ENCODE results near the gene CACHD1. TPM values are rescaled to one million over a fixed set of nuclear protein-coding genes. Genes with fewer than 3 reads are reported as not detected.

The CACHD1 gene
- total RNA-seq, 2 donors from 2014 or later: 5.3 to 6.7 TPM

DNA sequence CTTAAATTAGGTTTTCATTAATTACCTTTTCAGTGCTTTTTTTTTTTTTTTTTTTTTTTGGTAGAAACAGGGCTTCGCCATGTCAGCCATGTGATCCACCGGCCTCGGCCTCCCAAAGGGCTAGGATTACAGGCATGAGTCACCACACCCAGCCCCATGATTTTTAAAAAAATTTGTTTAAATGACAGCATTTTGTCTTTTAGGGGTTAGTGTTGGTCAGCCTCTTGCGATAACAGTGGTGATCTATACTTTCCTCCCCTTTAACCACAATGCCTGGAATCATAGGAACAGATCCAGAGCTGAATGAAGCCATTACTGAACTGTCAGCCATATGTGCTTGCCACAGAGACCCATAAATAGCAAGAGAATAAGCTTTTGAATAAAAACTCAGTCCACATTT is 73.9 kb downstream of the CACHD1 start:
- H3K27me3 ChIP-seq (replicated peaks; ENCODE audit: insufficient read depth): no peaks in the 10 kb centered on the region
- no peak overlapping the region for H3K4me3 ChIP-seq
- no peak overlapping the region for H3K27ac ChIP-seq
- ATAC-seq (ENCODE audit: insufficient number of reproducible peaks, low FRiP score, low read depth): no peak
- no peak for TF ChIP-seq CTCF (IDR thresholded peaks at IDR 0.05)
- no peaks in the 10 kb centered on the region for H3K9me3 ChIP-seq
- peaks cover 12 to 25% of the 10 kb centered on the region in 2 donors for H3K4me1 ChIP-seq (ENCODE audit: control insufficient read depth in 1 of 2, low read depth in 2 of 2)
- no peaks in the 10 kb centered on the region for H3K36me3 ChIP-seq
- no peak for DNase-seq (ENCODE audit: low spot score)

DNA sequence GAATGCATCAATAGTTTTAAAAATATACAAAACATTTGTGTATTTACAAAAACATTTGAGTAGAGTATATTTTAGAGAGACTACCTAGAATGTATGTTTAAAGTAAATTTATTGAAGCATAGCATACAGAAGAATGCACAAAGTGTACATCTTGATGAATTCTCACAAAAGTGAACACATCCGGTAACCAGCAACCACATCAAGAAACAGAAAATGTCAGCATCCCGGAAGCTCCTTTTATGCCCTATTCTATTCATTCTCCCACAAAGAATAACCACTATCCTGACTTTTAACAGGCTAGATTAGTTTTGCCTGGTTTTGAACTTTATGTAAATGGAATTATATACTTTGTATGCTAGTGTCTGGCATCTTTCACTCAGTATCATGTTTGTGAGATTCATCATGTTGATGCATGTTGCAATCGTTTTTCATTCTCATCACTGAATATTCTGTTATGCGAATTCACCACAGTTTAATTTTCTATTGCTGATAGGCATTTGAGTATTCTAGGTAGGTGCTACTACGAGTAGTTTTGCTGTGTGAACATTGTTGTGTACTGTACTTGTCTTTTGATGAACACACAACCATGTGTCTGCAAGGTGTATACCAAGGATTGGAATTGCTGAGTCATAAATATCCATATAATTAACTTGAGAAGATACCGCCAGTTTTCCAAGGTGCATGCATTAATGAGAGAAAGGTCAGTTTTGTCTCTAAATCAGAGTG is 75.4 kb downstream of the CACHD1 start:
- no peaks in the 10 kb centered on the region for H3K9me3 ChIP-seq
- no peak for TF ChIP-seq CTCF (IDR thresholded peaks at IDR 0.05)
- no peak overlapping the region for H3K4me3 ChIP-seq
- ATAC-seq (ENCODE audit: insufficient number of reproducible peaks, low FRiP score, low read depth) (no peak), DNase-seq (ENCODE audit: low spot score) (no peak)
- peaks cover 6 to 11% of the 10 kb centered on the region in 2 donors for H3K4me1 ChIP-seq (ENCODE audit: control insufficient read depth in 1 of 2, low read depth in 2 of 2)
- H3K36me3 ChIP-seq: no peaks in the 10 kb centered on the region
- no peaks in the 10 kb centered on the region for H3K27me3 ChIP-seq (replicated peaks; ENCODE audit: insufficient read depth)
- H3K27ac ChIP-seq: no peak overlapping the region

DNA sequence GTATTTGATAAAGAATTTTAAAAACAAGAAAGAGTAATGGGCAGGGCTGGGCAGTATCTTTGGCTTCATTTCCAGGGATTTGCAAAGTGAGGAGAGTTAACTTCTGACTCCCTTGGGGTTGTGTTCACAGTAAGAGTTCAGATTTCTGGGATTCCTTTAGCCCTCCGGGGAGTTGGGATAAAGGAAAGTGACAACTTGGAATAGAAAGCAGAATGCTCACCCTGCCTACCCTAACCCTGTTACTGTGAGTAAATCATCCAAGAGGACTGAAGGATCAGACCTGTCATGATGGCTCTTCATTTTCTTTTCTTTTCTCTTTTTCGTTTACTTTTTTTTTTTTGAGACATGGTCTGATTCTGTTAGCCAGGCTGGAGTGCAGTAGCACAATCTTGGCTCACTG is 76.1 kb downstream of the CACHD1 start:
- DNase-seq (ENCODE audit: low spot score): no peak
- Histone ChIP-seq H3K4me3 (no peak overlapping the region), H3K36me3 (no peaks in the 10 kb centered on the region), H3K27me3 (replicated peaks; ENCODE audit: insufficient read depth) (no peaks in the 10 kb centered on the region), H3K27ac (no peak overlapping the region), H3K4me1 (ENCODE audit: control insufficient read depth in 1 of 2, low read depth in 2 of 2) (peaks cover 6% of the 10 kb centered on the region in 2 donors), H3K9me3 (no peaks in the 10 kb centered on the region)
- TF ChIP-seq CTCF (IDR thresholded peaks at IDR 0.05): no peak
- no peak for ATAC-seq (ENCODE audit: insufficient number of reproducible peaks, low FRiP score, low read depth)

DNA sequence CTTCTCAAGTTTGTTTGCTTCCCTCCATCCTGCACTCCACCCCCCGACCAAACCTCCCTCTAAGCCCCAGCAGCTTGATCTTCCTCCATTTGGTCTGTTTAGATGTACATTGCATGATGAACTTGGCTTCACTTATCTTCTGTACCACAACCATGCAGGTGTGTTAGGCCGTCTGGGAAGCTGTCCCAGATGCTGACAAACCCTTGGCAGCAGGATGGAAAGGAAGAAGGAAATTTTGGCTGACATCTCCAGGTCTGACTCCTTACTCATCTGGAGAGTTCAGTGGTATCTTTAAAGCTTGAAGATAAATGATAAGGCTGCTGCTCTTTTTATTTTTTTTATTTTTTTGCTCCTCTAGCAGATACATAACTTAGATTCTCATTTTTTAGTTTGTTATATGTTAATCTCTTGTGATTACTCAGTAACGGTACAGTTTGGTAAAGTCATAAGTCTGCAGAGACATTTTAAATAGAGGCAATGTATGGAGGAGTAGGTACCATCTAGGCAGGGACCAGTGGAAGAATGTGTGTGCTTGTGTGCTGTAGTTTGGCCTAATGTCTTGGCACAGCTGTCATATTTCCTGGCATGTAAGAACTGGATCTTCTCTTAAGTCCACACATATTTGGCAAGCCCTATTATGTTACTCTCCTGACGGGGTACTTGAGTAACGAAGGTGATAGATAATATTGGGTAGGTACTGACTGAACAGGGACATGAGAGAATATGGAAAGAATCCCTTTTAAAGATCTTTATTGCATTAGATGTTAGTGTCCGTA is 79.7 kb downstream of the CACHD1 start:
- Histone ChIP-seq H3K9me3 (no peaks in the 10 kb centered on the region), H3K27me3 (replicated peaks; ENCODE audit: insufficient read depth) (no peaks in the 10 kb centered on the region), H3K36me3 (no peaks in the 10 kb centered on the region), H3K4me3 (no peak overlapping the region), H3K27ac (no peak overlapping the region), H3K4me1 (ENCODE audit: control insufficient read depth in 1 of 2, low read depth in 2 of 2) (peaks cover 6% of the 10 kb centered on the region in 2 donors)
- ATAC-seq (ENCODE audit: insufficient number of reproducible peaks, low FRiP score, low read depth) (no peak), DNase-seq (ENCODE audit: low spot score) (no peak)
- no peak for TF ChIP-seq CTCF (IDR thresholded peaks at IDR 0.05)

GRCh38 chr1:64550510-64550909 is 80.6 kb downstream of the CACHD1 start:
- Histone ChIP-seq H3K9me3 (no peaks in the 10 kb centered on the region), H3K4me3 (no peak overlapping the region), H3K36me3 (no peaks in the 10 kb centered on the region), H3K4me1 (ENCODE audit: control insufficient read depth in 1 of 2, low read depth in 2 of 2) (peaks cover 6% of the 10 kb centered on the region in 2 donors), H3K27me3 (replicated peaks; ENCODE audit: insufficient read depth) (no peaks in the 10 kb centered on the region), H3K27ac (no peak overlapping the region)
- ATAC-seq (ENCODE audit: insufficient number of reproducible peaks, low FRiP score, low read depth) (no peak), DNase-seq (ENCODE audit: low spot score) (no peak)
- no peak for TF ChIP-seq CTCF (IDR thresholded peaks at IDR 0.05)
